GM10248 (cell line): ENCODE measurements around the gene IL1R2.
"Not testable (repeated sequence)": the region's sequence is repeated elsewhere in the genome, so short reads cannot be mapped to it uniquely, and the experiment has no call there.

Source experiments
- CTCF ChIA-PET: fragments of 300-600 bp; sonication (Branson Sonifier 250); formaldehyde crosslinking; extraction: SDS; loops from one replicate; lab custom pipeline; 2021; ENCODE audit warnings: antibody characterized with exemption; lab: Yijun Ruan, JAX
- POLR2A ChIA-PET: fragments of 350-650 bp; sonication (Branson Sonifier 250); formaldehyde crosslinking; extraction: SDS; loops from one replicate; lab custom pipeline; 2020; ENCODE audit warnings: antibody characterized with exemption; lab: Yijun Ruan, JAX
- DNase-seq: peaks from one replicate; pipeline ENCODE4 v3.0.0; 2012; ENCODE audit errors: extremely low spot score
- CTCF ChIP-seq: IDR thresholded peaks from 2 replicates; pipeline ENCODE4 v1.5.1; 2012; ENCODE audit warnings: mild to moderate bottlenecking, low read depth; ENCODE audit errors: extremely low read depth, missing control alignments, control extremely low read depth

The IL1R2 gene

GRCh38 chr2:102000012-102000411, 8.3 kb downstream of the IL1R2 start:
- CTCF ChIA-PET = interaction anchor here (1.0 to 4.3 kb wide), 9 partner anchors 10 to 252 kb away, joined by 3 to 29 read pairs (median 7); no protein-coding TSS in a partner anchor
- no peak for DNase-seq
- POLR2A ChIA-PET = no interaction called here
- TF ChIP-seq CTCF = no peak

GRCh38 chr2:102000813-102001766, 9.3 kb downstream of the IL1R2 start:
- ChIA-PET CTCF (interaction anchor here (1.0 to 4.3 kb wide), 5 partner anchors 11 to 239 kb away, joined by 3 to 29 read pairs (median 15); no protein-coding TSS in a partner anchor), POLR2A (no interaction called here)
- TF ChIP-seq CTCF = no peak
- DNase-seq = no peak

- ChIA-PET POLR2A (no interaction called here), CTCF (interaction anchor here (4.0 to 4.3 kb wide), 3 partner anchors 18 to 239 kb away, joined by 15 to 29 read pairs (median 22); no protein-coding TSS in a partner anchor)
- TF ChIP-seq CTCF = no peak
- no peak for DNase-seq
These were observed 10.0 kb downstream of the IL1R2 start for GRCh38 chr2:102001767-102002142.

GRCh38 chr2:102002228-102002627, 10.5 kb downstream of the IL1R2 start:
- DNase-seq = no peak
- POLR2A ChIA-PET = no interaction called here
- CTCF ChIA-PET = interaction anchor here (4.0 to 4.3 kb wide), 3 partner anchors 18 to 238 kb away, joined by 15 to 29 read pairs (median 22); no protein-coding TSS in a partner anchor
- no peak for TF ChIP-seq CTCF

GRCh38 chr2:102002909-102003308, 11.1 kb downstream of the IL1R2 start:
- CTCF ChIA-PET, POLR2A ChIA-PET, DNase-seq: not testable (repeated sequence)

GRCh38 chr2:102003696-102004095, 11.9 kb downstream of the IL1R2 start:
- CTCF ChIA-PET = interaction anchor here (1.2 to 5.8 kb wide), 3 partner anchors 16 to 237 kb away, joined by 4 to 82 read pairs (median 5); no protein-coding TSS in a partner anchor
- no peak for TF ChIP-seq CTCF
- POLR2A ChIA-PET = no interaction called here
- DNase-seq = no peak
